Activated B cell treated with CpG ODN at 0.5 μM for 24 hours (primary cell): ENCODE measurements around the gene P2RX2. TPM values are rescaled to one million over a fixed set of nuclear protein-coding genes. Genes with fewer than 3 reads are reported as not detected.

Source experiments
- ATAC-seq: fragments of 200-7000 bp; cut with Tn5 transposase; one replicate; pipeline ENCODE4 v1.10.0; 2021; ENCODE audit warnings: low read depth, mild to moderate bottlenecking, moderate library complexity
- CTCF ChIA-PET: fragments of 350-600 bp; sonication (Branson Sonifier 250); formaldehyde crosslinking; loops from one replicate; lab custom pipeline; 2021; ENCODE audit warnings: antibody characterized with exemption; lab: Charles Lee
- POLR2A ChIA-PET: fragments of 350-600 bp; sonication (Branson Sonifier 250); formaldehyde crosslinking; loops from one replicate; lab custom pipeline; 2021; ENCODE audit warnings: antibody characterized with exemption; lab: Charles Lee
- DNase-seq: peaks from one replicate; pipeline ENCODE4 v3.0.0; 2022
- H3K27ac Mint-ChIP-seq: one replicate; pipeline ENCODE4 v1.8.0; 2020; ENCODE audit warnings: mixed read lengths
- H3K27me3 Mint-ChIP-seq: one replicate; pipeline ENCODE4 v1.8.0; 2021; ENCODE audit warnings: mixed read lengths
- H3K36me3 Mint-ChIP-seq: one replicate; pipeline ENCODE4 v1.8.0; 2021; ENCODE audit warnings: low read depth, mixed read lengths
- H3K4me1 Mint-ChIP-seq: one replicate; pipeline ENCODE4 v1.8.0; 2021; ENCODE audit warnings: mixed read lengths
- H3K4me3 Mint-ChIP-seq: one replicate; pipeline ENCODE4 v1.8.0; 2020; ENCODE audit warnings: mild to moderate bottlenecking, mixed read lengths
- H3K9me3 Mint-ChIP-seq: one replicate; pipeline ENCODE4 v1.8.0; 2020; ENCODE audit warnings: mixed read lengths
- CTCF ChIP-seq: fragments of 200-600 bp; IDR thresholded peaks from one replicate; pipeline ENCODE4 v1.8.0; 2022; ENCODE audit warnings: antibody characterized with exemption, mild to moderate bottlenecking
- intact Hi-C: fragments of 100-400 bp; cut with micrococcal nuclease; formaldehyde crosslinking; loops from one replicate; pipeline ENCODE4 v1.15.1; 2024
- total RNA-seq: library from RNA; stranded (reverse); gene quantifications from 2 replicates; pipeline ENCODE4 v1.2.3, GENCODE V29; 2022

The P2RX2 gene
- total RNA-seq, 1 donor from 2014 or later, result not detected

GRCh38 chr12:132571598-132571997, 47.0 kb upstream of the P2RX2 start:
- intact Hi-C loops, result no loop called here
- H3K36me3 Mint-ChIP-seq, result peaks cover 21% of the 10 kb centered on the region
- H3K27ac Mint-ChIP-seq, result no peak overlapping the region
- DNase-seq, result no peak
- TF ChIP-seq CTCF, result no peak
- ChIA-PET POLR2A (no interaction called here), CTCF (no interaction called here)
- no peaks in the 10 kb centered on the region for H3K27me3 Mint-ChIP-seq
- no peaks in the 10 kb centered on the region for H3K9me3 Mint-ChIP-seq
- no peak for ATAC-seq
- H3K4me3 Mint-ChIP-seq, result no peak overlapping the region
- H3K4me1 Mint-ChIP-seq, result no peaks in the 10 kb centered on the region

GRCh38 chr12:132572106-132572505, 46.5 kb upstream of the P2RX2 start:
- Mint-ChIP-seq H3K36me3 (peaks cover 26% of the 10 kb centered on the region), H3K27me3 (no peaks in the 10 kb centered on the region), H3K27ac (no peak overlapping the region), H3K9me3 (no peaks in the 10 kb centered on the region), H3K4me1 (no peaks in the 10 kb centered on the region), H3K4me3 (no peak overlapping the region)
- ATAC-seq (no peak), DNase-seq (no peak)
- ChIA-PET POLR2A (no interaction called here), CTCF (no interaction called here)
- intact Hi-C loops, result no loop called here
- TF ChIP-seq CTCF, result no peak

GRCh38 chr12:132572801-132573760, 45.5 kb upstream of the P2RX2 start:
- intact Hi-C loops, result no loop called here

GRCh38 chr12:132574271-132574996, 44.1 kb upstream of the P2RX2 start:
- intact Hi-C loops, result no loop called here
- no peaks in the 10 kb centered on the region for H3K27me3 Mint-ChIP-seq

More at GRCh38 chr12:132572801-132573760, 45.5 kb upstream of the P2RX2 start:
- H3K4me3 Mint-ChIP-seq, result no peak overlapping the region
- peaks cover 35% of the 10 kb centered on the region for H3K36me3 Mint-ChIP-seq
- no peaks in the 10 kb centered on the region for H3K9me3 Mint-ChIP-seq
- ChIA-PET POLR2A (no interaction called here), CTCF (no interaction called here)
- H3K4me1 Mint-ChIP-seq, result no peaks in the 10 kb centered on the region
- DNase-seq (no peak), ATAC-seq (no peak)
- TF ChIP-seq CTCF, result no peak
- H3K27me3 Mint-ChIP-seq, result no peaks in the 10 kb centered on the region
- H3K27ac Mint-ChIP-seq, result no peak overlapping the region

More at GRCh38 chr12:132574271-132574996, 44.1 kb upstream of the P2RX2 start:
- H3K27ac Mint-ChIP-seq, result no peak overlapping the region
- no peaks in the 10 kb centered on the region for H3K4me1 Mint-ChIP-seq
- no peak for DNase-seq
- H3K9me3 Mint-ChIP-seq, result no peaks in the 10 kb centered on the region
- CTCF ChIA-PET, result no interaction called here
- POLR2A ChIA-PET, result no interaction called here
- TF ChIP-seq CTCF, result no peak
- no peak for ATAC-seq
- peaks cover 44% of the 10 kb centered on the region for H3K36me3 Mint-ChIP-seq
- no peak overlapping the region for H3K4me3 Mint-ChIP-seq
